A673 (cell line): ENCODE results near the gene KCNA2. TPM values are rescaled to one million over a fixed set of nuclear protein-coding genes. Genes with fewer than 3 reads are reported as not detected.

Experiments used
- BruUV-seq: library from RNA; stranded (reverse); fragments of 400-500 nt; replicated peaks from 2 replicates; lab custom pipeline; 2021; lab: Mats Ljungman, UMichigan
- CTCF ChIA-PET: fragments of 300-600 bp; sonication (Branson Sonifier 250); formaldehyde crosslinking; loops from one replicate; lab custom pipeline; 2022; ENCODE audit warnings: antibody characterized with exemption; lab: Charles Lee
- POLR2A ChIA-PET: fragments of 300-600 bp; sonication (Branson Sonifier 250); formaldehyde crosslinking; loops from one replicate; lab custom pipeline; 2022; ENCODE audit warnings: antibody characterized with exemption; ENCODE audit not compliant: low non-redundant PET; lab: Charles Lee
- DNase-seq: peaks from one replicate; pipeline ENCODE4 v3.0.0-alpha.2; 2015; ENCODE audit warnings: low spot score
- H3K27ac ChIP-seq: fragments of 200-600 bp; sonication (generic); 2 replicates; pipeline ENCODE4 v1.5.1; 2016; ENCODE audit warnings: mixed run types, low read depth, mild to moderate bottlenecking, mixed read lengths, antibody characterized with exemption, low read length; ENCODE audit not compliant: poor library complexity, severe bottlenecking
- H3K27me3 ChIP-seq: fragments of 200-600 bp; sonication (generic); replicated peaks from 2 replicates; pipeline ENCODE4 v1.6.1; 2017; ENCODE audit warnings: mixed run types, low read depth, mild to moderate bottlenecking, mixed read lengths, antibody characterized with exemption, low read length; ENCODE audit not compliant: insufficient read depth, poor library complexity
- H3K36me3 ChIP-seq: fragments of 200-600 bp; sonication (generic); 2 replicates; pipeline ENCODE4 v1.6.1; 2016; ENCODE audit warnings: mixed run types, mild to moderate bottlenecking, mixed read lengths, antibody characterized with exemption, low read length; ENCODE audit not compliant: insufficient read depth, poor library complexity, severe bottlenecking
- H3K4me1 ChIP-seq: fragments of 200-600 bp; sonication (generic); 2 replicates; pipeline ENCODE4 v1.6.1; 2017; ENCODE audit warnings: mixed run types, mild to moderate bottlenecking, mixed read lengths, antibody characterized with exemption, low read length; ENCODE audit not compliant: insufficient read depth, poor library complexity, severe bottlenecking
- H3K4me3 ChIP-seq: fragments of 200-600 bp; sonication (generic); 2 replicates; pipeline ENCODE4 v1.5.1; 2016; ENCODE audit warnings: low read depth, mixed run types, mild to moderate bottlenecking, mixed read lengths, low read length; ENCODE audit not compliant: poor library complexity, severe bottlenecking
- H3K9me3 ChIP-seq: fragments of 200-600 bp; sonication (generic); 2 replicates; pipeline ENCODE4 v1.6.1; 2016; ENCODE audit warnings: mixed run types, low read depth, mild to moderate bottlenecking, mixed read lengths, antibody characterized with exemption, low read length; ENCODE audit not compliant: poor library complexity, severe bottlenecking
- EZH2 ChIP-seq: fragments of 200-600 bp; sonication (generic); IDR thresholded peaks from 2 replicates; pipeline ENCODE4 v1.6.1; 2017; ENCODE audit warnings: borderline replicate concordance, low read depth, mild to moderate bottlenecking, mixed read lengths, antibody characterized with exemption, low read length; ENCODE audit not compliant: poor library complexity, severe bottlenecking
- intact Hi-C: fragments of 100-400 bp; cut with micrococcal nuclease; formaldehyde crosslinking; loops from one replicate; pipeline ENCODE4 v1.10.0; 2022; ENCODE audit not compliant: unreplicated experiment
- total RNA-seq: library from RNA; stranded (reverse); gene quantifications from 2 replicates; pipeline ENCODE4 v1.2.3, GENCODE V29; 2021
- TF ChIP-seq, protein P1 (sequence below): fragments of 300-800, 200-600 bp; sonication (generic); conservative IDR thresholded peaks from 2 replicates; pipeline ENCODE4 v1.5.1; 2017; ENCODE audit warnings: low read depth, mild to moderate bottlenecking, antibody characterized with exemption, low read length, moderate library complexity, mixed read lengths

The KCNA2 gene
- total RNA-seq, 1 experiment from 2014 or later, result 46.6 TPM

DNA sequence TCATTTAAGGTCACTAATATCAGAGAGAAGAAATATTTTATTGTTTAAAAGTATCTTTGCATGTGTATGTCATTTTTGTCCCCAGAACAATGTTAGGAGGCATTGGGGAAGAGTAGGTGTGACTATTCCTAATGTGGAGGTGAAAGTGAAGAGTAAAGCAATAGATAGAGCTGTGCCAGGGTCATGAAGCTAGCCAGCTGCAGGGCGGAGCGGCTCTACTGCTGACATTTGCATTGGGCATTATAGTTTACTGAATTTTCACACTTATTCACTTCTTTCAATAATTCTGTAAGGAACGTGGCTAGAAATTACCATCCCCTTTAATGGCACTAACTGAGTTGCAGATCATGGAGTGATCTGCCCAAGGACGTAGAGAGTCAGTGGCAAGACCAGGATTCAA lies 35.3 kb downstream of the KCNA2 start:
- Histone ChIP-seq H3K4me3 (no peak overlapping the region), H3K27ac (no peak overlapping the region), H3K9me3 (no peaks in the 10 kb centered on the region), H3K4me1 (no peaks in the 10 kb centered on the region), H3K36me3 (no peaks in the 10 kb centered on the region), H3K27me3 (peaks cover 3% of the 10 kb centered on the region)
- no peak for DNase-seq
- CTCF ChIA-PET, result interaction anchor here (0.6 kb wide), 1 partner anchor 16 kb away, joined by 8 read pairs; no protein-coding TSS in a partner anchor
- POLR2A ChIA-PET, result no interaction called here
- no TSS peak for BruUV-seq
- no peak for TF ChIP-seq EZH2
- TF ChIP-seq, protein P1, sequence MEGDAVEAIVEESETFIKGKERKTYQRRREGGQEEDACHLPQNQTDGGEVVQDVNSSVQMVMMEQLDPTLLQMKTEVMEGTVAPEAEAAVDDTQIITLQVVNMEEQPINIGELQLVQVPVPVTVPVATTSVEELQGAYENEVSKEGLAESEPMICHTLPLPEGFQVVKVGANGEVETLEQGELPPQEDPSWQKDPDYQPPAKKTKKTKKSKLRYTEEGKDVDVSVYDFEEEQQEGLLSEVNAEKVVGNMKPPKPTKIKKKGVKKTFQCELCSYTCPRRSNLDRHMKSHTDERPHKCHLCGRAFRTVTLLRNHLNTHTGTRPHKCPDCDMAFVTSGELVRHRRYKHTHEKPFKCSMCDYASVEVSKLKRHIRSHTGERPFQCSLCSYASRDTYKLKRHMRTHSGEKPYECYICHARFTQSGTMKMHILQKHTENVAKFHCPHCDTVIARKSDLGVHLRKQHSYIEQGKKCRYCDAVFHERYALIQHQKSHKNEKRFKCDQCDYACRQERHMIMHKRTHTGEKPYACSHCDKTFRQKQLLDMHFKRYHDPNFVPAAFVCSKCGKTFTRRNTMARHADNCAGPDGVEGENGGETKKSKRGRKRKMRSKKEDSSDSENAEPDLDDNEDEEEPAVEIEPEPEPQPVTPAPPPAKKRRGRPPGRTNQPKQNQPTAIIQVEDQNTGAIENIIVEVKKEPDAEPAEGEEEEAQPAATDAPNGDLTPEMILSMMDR, result no peak
- intact Hi-C loops, result no loop called here

DNA sequence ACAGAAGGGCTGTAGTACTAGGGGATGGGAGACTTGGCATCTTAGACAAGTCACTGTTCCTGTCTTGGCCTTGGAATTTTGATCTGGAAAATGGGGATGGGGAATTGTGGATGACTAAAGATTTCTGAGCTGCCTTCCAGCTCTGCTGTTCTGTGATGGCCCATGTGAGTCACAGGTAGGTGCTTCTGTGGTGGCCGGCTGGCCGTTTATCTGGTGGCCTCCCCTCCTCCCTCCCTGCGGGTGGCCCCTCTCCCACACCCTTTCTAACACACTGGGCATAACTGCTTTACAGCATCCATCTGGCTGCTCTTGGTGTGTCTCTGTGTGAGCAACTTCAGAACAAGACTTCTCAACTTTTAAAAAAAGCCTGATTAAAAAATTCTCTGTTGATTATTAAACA lies 35.9 kb downstream of the KCNA2 start:
- TF ChIP-seq, protein P1, result no peak
- TF ChIP-seq EZH2, result no peak
- CTCF ChIA-PET, result no interaction called here
- H3K9me3 ChIP-seq, result no peaks in the 10 kb centered on the region

DNA sequence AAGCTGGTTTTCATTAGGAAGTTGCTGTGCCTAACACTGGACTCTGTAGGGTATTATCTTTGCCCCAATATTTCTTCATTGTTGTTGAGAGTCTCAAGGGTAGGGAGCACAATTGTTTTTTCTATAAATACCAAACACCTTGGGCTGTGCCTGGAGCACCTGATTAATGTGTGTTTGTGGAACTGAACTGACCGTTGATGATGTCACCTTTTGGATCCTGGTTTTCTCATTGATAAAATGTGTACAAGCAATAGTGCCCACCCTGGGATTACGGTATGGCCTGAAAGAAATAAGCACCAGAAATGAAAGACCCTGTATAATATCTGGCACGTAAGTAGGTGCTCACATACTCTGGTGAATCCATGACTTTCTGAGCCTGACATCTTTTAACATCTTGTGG lies 39.3 kb downstream of the KCNA2 start:
- Histone ChIP-seq H3K4me1 (no peaks in the 10 kb centered on the region), H3K36me3 (no peaks in the 10 kb centered on the region), H3K9me3 (no peaks in the 10 kb centered on the region), H3K4me3 (no peak overlapping the region), H3K27ac (no peak overlapping the region), H3K27me3 (peaks cover 3% of the 10 kb centered on the region)
- CTCF ChIA-PET, result no interaction called here
- intact Hi-C loops, result no loop called here
- BruUV-seq, result no TSS peak
- POLR2A ChIA-PET, result no interaction called here
- DNase-seq, result no peak
- TF ChIP-seq, protein P1, result no peak
- TF ChIP-seq EZH2, result no peak

More for the DNA sequence above, 35.9 kb downstream of the KCNA2 start:
- H3K4me3 ChIP-seq, result no peak overlapping the region
- H3K27me3 ChIP-seq, result peaks cover 3% of the 10 kb centered on the region
- H3K4me1 ChIP-seq, result no peaks in the 10 kb centered on the region
- POLR2A ChIA-PET, result no interaction called here
- DNase-seq, result no peak
- BruUV-seq, result no TSS peak
- intact Hi-C loops, result no loop called here
- H3K27ac ChIP-seq, result no peak overlapping the region
- H3K36me3 ChIP-seq, result no peaks in the 10 kb centered on the region
